ENCODE measurements around the gene ZNF227.
"Not testable (repeated sequence)": the region's sequence is repeated elsewhere in the genome, so short reads cannot be mapped to it uniquely, and the experiment has no call there.

Gene ZNF227

GRCh38 chr19:44228318-44228717 is 16.0 kb downstream of the ZNF227 start:
- 100% methylated on average over 3 of the region's 3 CpGs for WGBS (ENCODE audit: insufficient coverage)
- POLR2A ChIA-PET = no interaction called here
- no peak for DNase-seq
- Histone ChIP-seq H3K9me3 (ENCODE audit: control extremely low read depth in 1 of 5, control insufficient read depth in 4 of 5, insufficient read depth in 2 of 5, low read depth in 1 of 5, low read length in 4 of 5) (peaks cover 14 to 63% (median 39%) of the 10 kb centered on the region in 5 experiments), H3K4me3 (ENCODE audit: control insufficient read depth in 1 of 7, extremely low read depth in 1 of 7, insufficient read depth in 4 of 7, low read depth in 2 of 7, low read length in 6 of 7) (peak overlapping the region in 1 of 7 experiments; percentile 39), H3K27me3 (replicated peaks in 2 of 5; ENCODE audit: control insufficient read depth in 4 of 5, insufficient read depth in 5 of 5, low read length in 4 of 5) (no peaks in the 10 kb centered on the region), H3K27ac (ENCODE audit: insufficient read depth in 1 of 2, low read depth in 1 of 2, low read length in 2 of 2, poor library complexity in 1 of 2, severe bottlenecking in 2 of 2) (no peak overlapping the region), H3K36me3 (ENCODE audit: control insufficient read depth in 4 of 4, insufficient read depth in 4 of 4, low read length in 3 of 4) (peaks cover 31 to 70% (median 53%) of the 10 kb centered on the region in 4 experiments), H3K4me1 (ENCODE audit: control extremely low read depth in 1 of 4, control insufficient read depth in 4 of 4, insufficient read depth in 4 of 4, low read length in 3 of 4) (no peaks in the 10 kb centered on the region)
- CTCF ChIA-PET = no interaction called here

- Histone ChIP-seq H3K36me3 (ENCODE audit: control insufficient read depth in 4 of 4, insufficient read depth in 4 of 4, low read length in 3 of 4) (peaks cover 58 to 96% (median 79%) of the 10 kb centered on the region in 4 experiments), H3K27ac (ENCODE audit: insufficient read depth in 1 of 2, low read depth in 1 of 2, low read length in 2 of 2, poor library complexity in 1 of 2, severe bottlenecking in 2 of 2) (no peak overlapping the region), H3K4me3 (ENCODE audit: control insufficient read depth in 1 of 7, extremely low read depth in 1 of 7, insufficient read depth in 4 of 7, low read depth in 2 of 7, low read length in 6 of 7) (no peak overlapping the region), H3K27me3 (replicated peaks in 2 of 5; ENCODE audit: control insufficient read depth in 4 of 5, insufficient read depth in 5 of 5, low read length in 4 of 5) (no peaks in the 10 kb centered on the region), H3K9me3 (ENCODE audit: control extremely low read depth in 1 of 5, control insufficient read depth in 4 of 5, insufficient read depth in 2 of 5, low read depth in 1 of 5, low read length in 4 of 5) (peaks cover 21 to 94% (median 49%) of the 10 kb centered on the region in 5 experiments), H3K4me1 (ENCODE audit: control extremely low read depth in 1 of 4, control insufficient read depth in 4 of 4, insufficient read depth in 4 of 4, low read length in 3 of 4) (no peaks in the 10 kb centered on the region)
- 100% methylated on average over 2 of the region's 3 CpGs for WGBS (ENCODE audit: insufficient coverage)
- CTCF ChIA-PET = no interaction called here
- POLR2A ChIA-PET = no interaction called here
- DNase-seq = no peak
Measured at GRCh38 chr19:44232867-44233266, 20.5 kb downstream of the ZNF227 start.

- ChIA-PET POLR2A (no interaction called here), CTCF (no interaction called here)
- DNase-seq = no peak
- Histone ChIP-seq H3K4me1 (ENCODE audit: control extremely low read depth in 1 of 4, control insufficient read depth in 4 of 4, insufficient read depth in 4 of 4, low read length in 3 of 4) (no peaks in the 10 kb centered on the region), H3K9me3 (ENCODE audit: control extremely low read depth in 1 of 5, control insufficient read depth in 4 of 5, insufficient read depth in 2 of 5, low read depth in 1 of 5, low read length in 4 of 5) (peaks cover 17 to 92% (median 40%) of the 10 kb centered on the region in 5 experiments), H3K36me3 (ENCODE audit: control insufficient read depth in 4 of 4, insufficient read depth in 4 of 4, low read length in 3 of 4) (peaks cover 42 to 83% (median 57%) of the 10 kb centered on the region in 4 experiments), H3K27me3 (replicated peaks in 2 of 5; ENCODE audit: control insufficient read depth in 4 of 5, insufficient read depth in 5 of 5, low read length in 4 of 5) (no peaks in the 10 kb centered on the region), H3K27ac (ENCODE audit: insufficient read depth in 1 of 2, low read depth in 1 of 2, low read length in 2 of 2, poor library complexity in 1 of 2, severe bottlenecking in 2 of 2) (no peak overlapping the region), H3K4me3 (ENCODE audit: control insufficient read depth in 1 of 7, extremely low read depth in 1 of 7, insufficient read depth in 4 of 7, low read depth in 2 of 7, low read length in 6 of 7) (peak overlapping the region in 1 of 7 experiments; percentile 34)
- 100% methylated on average over 8 of the region's 8 CpGs for WGBS (ENCODE audit: insufficient coverage)
Measured at GRCh38 chr19:44236384-44236783, 24.1 kb downstream of the ZNF227 start.

GRCh38 chr19:44252332-44252731 is 40.0 kb downstream of the ZNF227 start:
- H3K27me3 ChIP-seq (replicated peaks in 2 of 5; ENCODE audit: control insufficient read depth in 4 of 5, insufficient read depth in 5 of 5, low read length in 4 of 5); H3K4me3 ChIP-seq (ENCODE audit: control insufficient read depth in 1 of 7, extremely low read depth in 1 of 7, insufficient read depth in 4 of 7, low read depth in 2 of 7, low read length in 6 of 7); DNase-seq; POLR2A ChIA-PET; H3K4me1 ChIP-seq (ENCODE audit: control extremely low read depth in 1 of 4, control insufficient read depth in 4 of 4, insufficient read depth in 4 of 4, low read length in 3 of 4); H3K27ac ChIP-seq (ENCODE audit: insufficient read depth in 1 of 2, low read depth in 1 of 2, low read length in 2 of 2, poor library complexity in 1 of 2, severe bottlenecking in 2 of 2); CTCF ChIA-PET: not testable (repeated sequence)
- WGBS (ENCODE audit: insufficient coverage) = no CpG with 5 or more reads among the region's 2 CpGs
- peaks cover 13 to 72% (median 30%) of the 10 kb centered on the region in 5 experiments for H3K9me3 ChIP-seq (ENCODE audit: control extremely low read depth in 1 of 5, control insufficient read depth in 4 of 5, insufficient read depth in 2 of 5, low read depth in 1 of 5, low read length in 4 of 5)
- peaks cover 0 to 15% (median 0%) of the 10 kb centered on the region in 4 experiments for H3K36me3 ChIP-seq (ENCODE audit: control insufficient read depth in 4 of 4, insufficient read depth in 4 of 4, low read length in 3 of 4)

GRCh38 chr19:44253392-44253791 is 41.1 kb downstream of the ZNF227 start:
- POLR2A ChIA-PET; H3K27ac ChIP-seq (ENCODE audit: insufficient read depth in 1 of 2, low read depth in 1 of 2, low read length in 2 of 2, poor library complexity in 1 of 2, severe bottlenecking in 2 of 2); H3K4me3 ChIP-seq (ENCODE audit: control insufficient read depth in 1 of 7, extremely low read depth in 1 of 7, insufficient read depth in 4 of 7, low read depth in 2 of 7, low read length in 6 of 7); H3K36me3 ChIP-seq (ENCODE audit: control insufficient read depth in 4 of 4, insufficient read depth in 4 of 4, low read length in 3 of 4); H3K27me3 ChIP-seq (replicated peaks in 2 of 5; ENCODE audit: control insufficient read depth in 4 of 5, insufficient read depth in 5 of 5, low read length in 4 of 5); CTCF ChIA-PET; DNase-seq; H3K4me1 ChIP-seq (ENCODE audit: control extremely low read depth in 1 of 4, control insufficient read depth in 4 of 4, insufficient read depth in 4 of 4, low read length in 3 of 4): not testable (repeated sequence)
- peaks cover 13 to 70% (median 30%) of the 10 kb centered on the region in 5 experiments for H3K9me3 ChIP-seq (ENCODE audit: control extremely low read depth in 1 of 5, control insufficient read depth in 4 of 5, insufficient read depth in 2 of 5, low read depth in 1 of 5, low read length in 4 of 5)
- whole genome bisulfite sequencing (ENCODE audit: insufficient coverage) = 83% methylated on average over 1 of the region's 2 CpGs

- Histone ChIP-seq H3K27ac (ENCODE audit: insufficient read depth in 1 of 2, low read depth in 1 of 2, low read length in 2 of 2, poor library complexity in 1 of 2, severe bottlenecking in 2 of 2) (no peak overlapping the region), H3K27me3 (replicated peaks in 2 of 5; ENCODE audit: control insufficient read depth in 4 of 5, insufficient read depth in 5 of 5, low read length in 4 of 5) (no peaks in the 10 kb centered on the region), H3K4me1 (ENCODE audit: control extremely low read depth in 1 of 4, control insufficient read depth in 4 of 4, insufficient read depth in 4 of 4, low read length in 3 of 4) (no peaks in the 10 kb centered on the region), H3K36me3 (ENCODE audit: control insufficient read depth in 4 of 4, insufficient read depth in 4 of 4, low read length in 3 of 4) (peaks cover 0 to 2% (median 0%) of the 10 kb centered on the region in 4 experiments), H3K4me3 (ENCODE audit: control insufficient read depth in 1 of 7, extremely low read depth in 1 of 7, insufficient read depth in 4 of 7, low read depth in 2 of 7, low read length in 6 of 7) (no peak overlapping the region), H3K9me3 (ENCODE audit: control extremely low read depth in 1 of 5, control insufficient read depth in 4 of 5, insufficient read depth in 2 of 5, low read depth in 1 of 5, low read length in 4 of 5) (peaks cover 3 to 59% (median 24%) of the 10 kb centered on the region in 5 experiments)
- WGBS (ENCODE audit: insufficient coverage) = 85% methylated on average over 2 of the region's 2 CpGs
- ChIA-PET POLR2A (no interaction called here), CTCF (no interaction called here)
- no peak for DNase-seq
Measured at GRCh38 chr19:44254496-44254895, 42.2 kb downstream of the ZNF227 start.

- POLR2A ChIA-PET = no interaction called here
- Histone ChIP-seq H3K27me3 (replicated peaks in 2 of 5; ENCODE audit: control insufficient read depth in 4 of 5, insufficient read depth in 5 of 5, low read length in 4 of 5) (no peaks in the 10 kb centered on the region), H3K4me3 (ENCODE audit: control insufficient read depth in 1 of 7, extremely low read depth in 1 of 7, insufficient read depth in 4 of 7, low read depth in 2 of 7, low read length in 6 of 7) (no peak overlapping the region), H3K36me3 (ENCODE audit: control insufficient read depth in 4 of 4, insufficient read depth in 4 of 4, low read length in 3 of 4) (no peaks in the 10 kb centered on the region), H3K9me3 (ENCODE audit: control extremely low read depth in 1 of 5, control insufficient read depth in 4 of 5, insufficient read depth in 2 of 5, low read depth in 1 of 5, low read length in 4 of 5) (peaks cover 3 to 49% (median 23%) of the 10 kb centered on the region in 5 experiments), H3K4me1 (ENCODE audit: control extremely low read depth in 1 of 4, control insufficient read depth in 4 of 4, insufficient read depth in 4 of 4, low read length in 3 of 4) (peaks cover 4 to 10% (median 7%) of the 10 kb centered on the region in 4 experiments), H3K27ac (ENCODE audit: insufficient read depth in 1 of 2, low read depth in 1 of 2, low read length in 2 of 2, poor library complexity in 1 of 2, severe bottlenecking in 2 of 2) (no peak overlapping the region)
- CTCF ChIA-PET = no interaction called here
- DNase-seq = no peak
Measured at GRCh38 chr19:44255705-44256411, 43.5 kb downstream of the ZNF227 start.

All from common myeloid progenitor, CD34-positive (primary cell).